MV-4-11 (cell line): ENCODE results near the gene TBC1D4.

Source experiments
- DNase-seq: peaks from one replicate; lab custom pipeline; 2025; lab: John Stamatoyannopoulos, UW

TBC1D4 gene

GRCh38 chr13:75482070-75482819 lies at the start of gene TBC1D4:
Gene TBC1D4, minus strand, starts transcription at chr13:75482169. Its CDS starts 402 bp downstream, at chr13:75481767.
- peak; percentile 80 for DNase-seq

- peak; percentile 24 for DNase-seq
Measured at GRCh38 chr13:75530549-75530961, 48.6 kb upstream of the TBC1D4 start.

GRCh38 chr13:75521956-75522355 lies 40.0 kb upstream of the TBC1D4 start:
- peak; percentile 21 for DNase-seq

DNA sequence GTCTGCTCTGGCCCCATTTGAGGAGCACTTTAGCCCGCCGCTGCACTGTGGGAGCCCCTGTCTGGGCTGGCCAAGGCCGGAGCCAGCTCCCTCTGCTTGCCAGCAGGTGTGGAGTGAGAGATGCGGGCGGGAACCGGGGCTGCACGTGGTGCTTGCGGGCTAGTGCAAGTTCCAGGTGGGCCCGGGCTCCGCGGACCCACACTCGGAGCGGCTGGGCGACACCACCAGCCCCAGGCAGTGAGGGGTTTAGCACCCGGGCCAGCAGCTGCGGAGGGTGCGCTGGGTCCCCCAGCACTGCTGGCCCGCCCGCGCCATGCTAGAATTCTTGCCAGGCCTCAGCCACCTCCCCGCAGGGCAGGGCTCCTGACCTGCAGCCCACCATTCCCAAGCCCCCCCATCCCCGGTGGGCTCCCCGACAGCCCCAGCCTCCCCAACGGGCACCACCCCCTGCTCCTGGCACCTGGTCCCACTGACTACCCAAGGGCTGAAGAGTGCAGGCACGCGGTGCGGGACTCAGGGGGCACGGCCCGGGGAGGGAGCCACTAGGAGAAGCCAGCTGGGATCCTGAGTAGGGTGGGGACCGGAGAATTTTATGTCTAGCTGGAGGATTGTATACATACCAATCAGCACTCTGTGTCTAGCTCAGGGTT lies 36.6 kb upstream of the TBC1D4 start:
- DNase-seq = no peak

DNA sequence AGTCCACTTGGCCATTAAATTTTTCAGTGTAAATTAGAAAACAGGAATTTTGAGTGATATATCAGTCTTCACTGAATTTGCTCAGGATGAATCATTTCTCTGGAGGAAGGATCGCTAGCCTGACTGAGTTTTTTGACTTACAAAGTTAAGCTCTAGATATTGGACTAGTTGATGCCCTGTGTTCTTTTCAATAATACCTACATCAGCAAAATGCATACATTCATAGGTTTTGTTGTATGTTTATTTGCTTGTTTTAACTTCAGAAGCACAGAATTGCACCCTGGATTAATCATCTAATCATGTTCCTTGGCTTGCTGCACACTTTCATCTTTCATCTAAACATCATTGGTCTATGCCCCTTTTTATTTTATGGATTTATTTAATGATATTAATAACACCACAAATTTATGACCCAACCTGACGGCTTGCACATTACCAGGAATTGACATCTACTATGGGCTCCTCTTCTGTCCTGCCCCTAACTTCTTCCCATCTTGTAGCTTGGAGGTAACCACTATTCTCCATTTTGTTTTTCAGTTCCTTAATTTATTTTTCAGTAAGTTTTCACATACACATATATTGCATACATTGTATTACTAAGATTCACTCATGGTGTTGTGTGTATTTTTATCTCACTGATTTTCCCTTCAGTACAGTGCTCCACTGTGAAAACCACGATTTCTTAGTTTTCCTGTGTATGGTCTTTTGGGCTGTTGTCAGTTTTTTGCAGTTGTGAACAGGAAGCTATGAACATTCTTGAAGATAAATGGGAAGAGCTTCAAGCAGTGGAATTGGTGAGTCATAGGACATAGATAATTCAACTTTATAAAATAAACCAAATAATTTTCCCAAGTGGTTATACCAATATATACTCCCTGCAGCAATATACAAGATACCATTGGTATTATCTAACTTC lies 32.4 kb upstream of the TBC1D4 start:
- peak; percentile 89 for DNase-seq

GRCh38 chr13:75513271-75513670 lies 31.3 kb upstream of the TBC1D4 start:
- DNase-seq = peak; percentile 85

DNA sequence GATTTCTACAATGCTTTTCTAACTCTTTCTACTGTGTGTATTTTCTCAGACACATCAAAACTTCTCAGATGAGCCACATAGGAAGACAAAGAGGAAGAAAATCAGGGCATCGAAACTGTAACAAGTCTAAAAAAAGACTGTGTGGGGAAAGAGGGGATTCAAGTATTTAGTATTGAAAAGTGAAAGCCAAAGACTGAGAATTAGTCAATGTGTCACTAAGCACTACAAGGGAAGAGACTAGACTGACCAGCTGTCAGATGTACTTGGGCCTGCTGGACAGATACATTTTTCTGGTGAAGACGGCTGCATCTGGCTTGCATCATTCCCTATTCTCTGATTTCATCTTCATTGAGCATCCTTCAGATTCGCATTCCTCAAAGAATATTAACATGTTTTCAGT lies 30.3 kb upstream of the TBC1D4 start:
- DNase-seq = peak; percentile 96

GRCh38 chr13:75511051-75511625 lies 29.2 kb upstream of the TBC1D4 start:
- no peak for DNase-seq

- no peak for DNase-seq
Measured at GRCh38 chr13:75508002-75508548, 26.1 kb upstream of the TBC1D4 start.

DNA sequence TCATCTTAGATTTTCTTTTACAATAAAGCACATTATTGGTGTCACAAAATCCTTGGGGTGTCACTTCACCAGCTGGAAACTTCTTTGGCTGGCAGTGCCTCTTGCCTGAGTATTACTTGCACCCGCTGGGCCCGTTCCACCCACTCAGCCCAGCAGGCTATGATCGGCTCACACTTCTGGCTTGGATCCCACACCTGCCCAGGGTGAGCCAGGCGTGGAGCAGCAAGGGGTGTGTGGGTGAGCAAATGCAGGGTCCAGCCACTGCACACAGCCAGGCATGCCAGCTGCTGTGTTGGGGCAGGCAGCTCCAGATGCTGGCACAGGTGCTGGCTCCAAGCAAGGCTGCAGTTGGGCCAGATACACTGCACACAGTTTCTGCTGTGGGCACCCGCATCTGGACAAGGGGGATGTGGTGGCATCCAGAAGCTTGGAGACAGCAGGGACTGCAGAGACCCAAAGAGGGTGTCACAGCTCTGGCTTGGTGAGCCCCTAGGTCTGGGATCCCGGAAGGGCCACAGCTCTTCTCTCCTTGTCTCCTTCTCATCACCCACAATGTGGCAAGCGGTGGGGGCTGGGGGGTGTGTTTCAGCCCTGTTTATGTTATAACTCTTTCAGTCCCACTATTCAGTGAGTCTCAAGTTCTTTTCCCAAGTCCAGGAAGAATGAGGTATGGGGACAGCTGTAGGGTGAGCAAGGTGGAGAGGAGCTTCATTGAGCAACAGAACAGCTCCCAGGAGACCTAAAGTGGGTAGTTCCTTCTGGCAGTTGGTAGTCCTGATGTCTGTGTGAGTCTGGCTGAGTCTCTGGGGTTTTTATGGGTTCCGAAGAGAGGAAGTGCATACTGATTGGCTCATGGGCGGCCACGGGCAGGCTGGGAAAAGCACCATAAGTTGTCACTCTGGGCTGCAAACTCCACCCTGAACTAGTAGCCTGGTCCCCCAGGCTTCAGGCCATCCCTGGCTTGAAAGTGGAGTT lies 25.3 kb upstream of the TBC1D4 start:
- peak; percentile 89 for DNase-seq

DNA sequence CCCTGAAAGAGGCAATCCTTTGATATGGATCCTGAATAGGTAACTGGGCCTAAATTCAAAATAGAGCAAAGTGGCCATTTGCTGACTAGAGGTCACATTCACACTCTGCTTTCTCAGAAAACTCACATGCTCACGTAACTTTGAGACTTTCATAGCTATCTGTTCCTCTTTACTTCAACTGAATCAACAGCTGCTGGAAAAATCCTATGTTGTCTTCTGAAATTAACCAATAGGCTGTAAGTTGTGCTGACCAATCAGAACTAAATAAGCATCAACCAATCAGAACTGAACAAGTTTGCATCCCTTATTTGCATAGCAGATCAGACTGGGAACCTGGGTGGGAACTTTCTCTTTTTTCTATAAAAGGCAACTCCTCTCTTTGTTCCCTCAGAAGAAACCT lies 24.0 kb upstream of the TBC1D4 start:
- peak; percentile 91 for DNase-seq

DNA sequence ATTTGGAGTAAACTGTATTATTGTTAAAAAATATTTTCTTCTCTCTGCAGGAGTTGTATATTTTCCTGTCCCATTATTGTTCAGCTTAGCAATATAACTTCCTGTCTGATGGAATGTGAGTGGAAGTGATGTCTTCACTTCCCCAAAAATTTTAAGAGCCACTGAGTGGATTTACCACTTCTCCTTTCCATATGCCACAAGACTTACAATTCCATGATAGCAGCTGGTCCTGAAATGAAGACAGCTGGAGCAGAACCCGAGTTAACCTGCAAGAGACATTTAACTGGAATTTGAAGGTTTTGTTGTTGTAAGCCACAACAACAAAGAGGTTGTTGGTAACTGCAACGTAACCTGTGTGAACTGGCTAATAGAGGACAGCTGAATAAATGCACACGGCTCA lies 23.4 kb upstream of the TBC1D4 start:
- DNase-seq = peak; percentile 97

DNA sequence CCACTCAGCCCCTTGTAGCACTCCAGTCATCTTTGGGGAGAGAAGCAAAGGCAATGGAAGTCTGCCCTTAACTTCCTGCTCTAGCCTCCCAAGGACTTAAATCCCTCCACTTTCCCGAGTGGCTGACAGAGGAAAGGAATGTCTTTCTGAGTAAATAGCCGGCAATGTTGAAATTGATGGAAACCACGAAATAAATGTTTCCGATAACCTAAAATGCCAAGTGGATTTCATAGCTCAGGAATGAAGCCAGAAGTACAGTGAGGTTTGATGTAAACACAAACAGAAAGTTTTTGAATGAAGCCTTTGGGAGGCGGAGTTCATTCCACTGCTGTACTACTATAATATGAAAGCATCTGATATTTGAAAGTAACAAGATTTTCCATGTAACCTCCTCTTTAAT lies 14.0 kb upstream of the TBC1D4 start:
- DNase-seq = no peak

DNA sequence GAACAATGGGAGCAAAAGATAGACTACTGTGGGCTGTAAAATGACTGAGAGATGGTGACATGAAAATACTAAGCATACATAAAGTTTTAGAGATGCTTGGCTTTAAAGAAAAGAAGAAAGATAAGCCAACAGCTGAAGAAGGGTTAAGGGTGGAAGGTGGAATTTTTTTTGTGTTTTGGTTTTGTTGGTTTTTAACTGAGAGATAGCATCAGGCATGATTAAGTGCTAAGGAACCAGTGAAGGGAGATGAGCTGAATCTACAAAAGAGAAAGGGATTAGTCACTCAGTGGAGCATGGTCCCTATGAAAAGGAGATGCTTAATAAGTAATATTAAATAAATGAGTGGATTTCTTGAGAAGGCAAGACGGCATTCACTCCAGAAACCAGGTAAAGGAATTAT lies 12.5 kb upstream of the TBC1D4 start:
- no peak for DNase-seq

DNA sequence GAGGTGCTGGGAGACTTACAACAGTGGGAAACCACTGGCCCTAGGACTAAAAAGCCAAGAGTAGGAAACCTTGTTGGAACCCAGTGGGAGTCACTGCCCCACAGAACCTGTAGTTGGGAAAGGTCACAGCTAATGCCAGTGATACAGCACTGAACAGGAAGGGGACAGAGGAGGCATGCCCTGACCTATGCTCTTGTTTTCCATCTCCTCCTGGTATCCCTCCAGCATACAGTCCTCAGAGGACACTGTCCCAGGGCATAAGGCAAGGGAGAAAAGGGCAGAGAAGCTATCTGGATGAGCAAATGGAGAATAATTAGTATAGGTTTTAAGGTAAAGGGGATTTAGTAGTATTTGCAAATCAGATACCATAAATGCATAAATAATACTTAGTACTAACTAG lies 11.2 kb upstream of the TBC1D4 start:
- DNase-seq = no peak

DNA sequence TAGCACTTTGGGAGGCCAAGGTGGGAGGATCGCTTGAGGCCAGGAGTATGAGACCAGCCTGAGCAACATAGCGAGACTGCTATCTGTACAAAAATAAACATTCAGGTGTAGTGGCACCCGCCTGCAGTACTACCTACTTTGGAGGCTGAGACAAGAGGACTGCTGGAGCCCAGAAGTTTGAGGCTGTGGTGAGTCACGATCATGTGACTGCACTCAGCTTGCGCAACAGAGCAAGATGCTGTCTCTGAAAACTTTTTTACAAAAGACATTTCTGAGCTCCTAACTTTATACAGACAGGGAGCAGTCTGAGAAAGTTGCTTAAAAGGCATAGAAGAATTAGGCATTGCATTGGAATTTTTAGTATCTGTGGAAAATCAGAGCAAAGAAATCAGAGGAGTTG lies 10.4 kb upstream of the TBC1D4 start:
- peak; percentile 16 for DNase-seq

- no peak for DNase-seq
Measured at GRCh38 chr13:75491376-75491775, 9.4 kb upstream of the TBC1D4 start.

- DNase-seq = peak; percentile 67
Measured at GRCh38 chr13:75489502-75490263, 7.7 kb upstream of the TBC1D4 start.

GRCh38 chr13:75486146-75487062 lies 4.4 kb upstream of the TBC1D4 start:
- peak; percentile 54 for DNase-seq
